ENCODE measurements around the gene HELB. TPM values are rescaled to one million over a fixed set of nuclear protein-coding genes. Genes with fewer than 3 reads are reported as not detected.

HELB gene
- 1 to 10 TPM; 1.3 to 5.0 (median 1.9) TPM for total RNA-seq

GRCh38 chr12:66301944-66302826 is at the start of gene HELB:
Gene HELB (plus strand): TSS chr12:66302493. CDS start chr12:66302604, 111 bp downstream.
- WGBS: 1% methylated on average over 41 of the region's 45 CpGs
- H3K4me1 ChIP-seq: peaks cover 11 to 29% (median 20%) of the 10 kb centered on the region in 4 donors
- DNase-seq (ENCODE audit: extremely low spot score): peak; percentile 99
- no peaks in the 10 kb centered on the region for H3K36me3 ChIP-seq
- H3K27ac ChIP-seq (replicated peaks in 1 of 4): peak within 1 kb of the TSS; percentile 66 to 86 (median 80)
- TF ChIP-seq POLR2AphosphoS5 (IDR thresholded peaks at IDR 0.05) (peak; percentile 75 to 87), POLR2A (IDR thresholded peaks at IDR 0.05; ENCODE audit: low read depth) (no peak)
- H3K9me3 ChIP-seq: no peaks in the 10 kb centered on the region
- intact Hi-C loops (cut with DNase I): loop anchor here (10.0 kb wide), 1 partner anchor 177 kb away; no protein-coding TSS in a partner anchor
- peak within 1 kb of the TSS; percentile 62 to 86 (median 76) for H3K4me3 ChIP-seq
- H3K27me3 ChIP-seq: no peaks in the 10 kb centered on the region

GRCh38 chr12:66252771-66253170 is 49.5 kb upstream of the HELB start:
- no peaks in the 10 kb centered on the region for H3K4me1 ChIP-seq
- no peaks in the 10 kb centered on the region for H3K9me3 ChIP-seq
- DNase-seq (ENCODE audit: extremely low spot score): no peak
- intact Hi-C loops (cut with DNase I): no loop called here
- H3K4me3 ChIP-seq: no peak overlapping the region
- no peaks in the 10 kb centered on the region for H3K27me3 ChIP-seq
- no peak overlapping the region for H3K27ac ChIP-seq (replicated peaks in 1 of 4)
- WGBS: 91% methylated on average over 2 of the region's 2 CpGs
- peaks cover 0 to 33% (median 3%) of the 10 kb centered on the region in 4 donors for H3K36me3 ChIP-seq
- TF ChIP-seq POLR2AphosphoS5 (IDR thresholded peaks at IDR 0.05) (no peak), POLR2A (IDR thresholded peaks at IDR 0.05; ENCODE audit: low read depth) (no peak), CTCF (IDR thresholded peaks at IDR 0.05) (no peak), EP300 (IDR thresholded peaks at IDR 0.05) (no peak)

- H3K27ac ChIP-seq (replicated peaks in 1 of 4): no peak overlapping the region
- peaks cover 0 to 4% (median 0%) of the 10 kb centered on the region in 4 donors for H3K36me3 ChIP-seq
- H3K4me1 ChIP-seq: no peaks in the 10 kb centered on the region
- DNase-seq (ENCODE audit: extremely low spot score): no peak
- no peak overlapping the region for H3K4me3 ChIP-seq
- TF ChIP-seq EP300 (IDR thresholded peaks at IDR 0.05): no peak
- TF ChIP-seq POLR2A (IDR thresholded peaks at IDR 0.05; ENCODE audit: low read depth): no peak
- no peak for TF ChIP-seq POLR2AphosphoS5 (IDR thresholded peaks at IDR 0.05)
- TF ChIP-seq CTCF (IDR thresholded peaks at IDR 0.05): no peak
- no peaks in the 10 kb centered on the region for H3K9me3 ChIP-seq
- H3K27me3 ChIP-seq: no peaks in the 10 kb centered on the region
- intact Hi-C loops (cut with DNase I): no loop called here
These were observed 46.6 kb upstream of the HELB start for GRCh38 chr12:66255737-66256136.

- WGBS: 84% methylated on average over 3 of the region's 3 CpGs
- Histone ChIP-seq H3K27me3 (no peaks in the 10 kb centered on the region), H3K36me3 (no peaks in the 10 kb centered on the region), H3K9me3 (no peaks in the 10 kb centered on the region), H3K27ac (replicated peaks in 1 of 4) (no peak overlapping the region), H3K4me1 (no peaks in the 10 kb centered on the region), H3K4me3 (no peak overlapping the region)
- no peak for DNase-seq (ENCODE audit: extremely low spot score)
- intact Hi-C loops (cut with DNase I): no loop called here
- no peak for TF ChIP-seq EP300 (IDR thresholded peaks at IDR 0.05)
These were observed 44.3 kb upstream of the HELB start for GRCh38 chr12:66258011-66258410.

GRCh38 chr12:66262737-66263136 is 39.6 kb upstream of the HELB start:
- Histone ChIP-seq H3K27me3 (no peaks in the 10 kb centered on the region), H3K4me1 (no peaks in the 10 kb centered on the region), H3K27ac (replicated peaks in 1 of 4) (no peak overlapping the region), H3K4me3 (no peak overlapping the region), H3K36me3 (no peaks in the 10 kb centered on the region), H3K9me3 (no peaks in the 10 kb centered on the region)
- intact Hi-C loops (cut with DNase I): loop anchor here (10.0 kb wide), 2 partner anchors 432 to 602 kb away; no protein-coding TSS in a partner anchor
- no peak for TF ChIP-seq CTCF (IDR thresholded peaks at IDR 0.05)
- TF ChIP-seq POLR2A (IDR thresholded peaks at IDR 0.05; ENCODE audit: low read depth): no peak
- TF ChIP-seq POLR2AphosphoS5 (IDR thresholded peaks at IDR 0.05): no peak
- TF ChIP-seq EP300 (IDR thresholded peaks at IDR 0.05): no peak
- DNase-seq (ENCODE audit: extremely low spot score): no peak

All from esophagus muscularis mucosa (tissue), 4 donors.